MG63 (cell line): ENCODE results near the gene TRIM38. TPM values are rescaled to one million over a fixed set of nuclear protein-coding genes. Genes with fewer than 3 reads are reported as not detected.

Experiments
- DNase-seq: peaks from one replicate; pipeline ENCODE4 v3.0.0-alpha.2; 2020
- H3K27me3 ChIP-seq: fragments of 250-450 bp; sonication (Bioruptor Pico); 2 replicates; pipeline ENCODE4 v1.5.1; 2020; ENCODE audit warnings: mild to moderate bottlenecking, moderate library complexity
- H3K36me3 ChIP-seq: fragments of 250-450 bp; sonication (Bioruptor Pico); 2 replicates; pipeline ENCODE4 v1.5.1; 2020; ENCODE audit warnings: mild to moderate bottlenecking, moderate library complexity
- H3K4me3 ChIP-seq: fragments of 250-450 bp; sonication (Bioruptor Pico); 2 replicates; pipeline ENCODE4 v1.5.1; 2020; ENCODE audit warnings: mild to moderate bottlenecking, moderate library complexity
- H3K9me3 ChIP-seq: fragments of 250-450 bp; sonication (Bioruptor Pico); 2 replicates; pipeline ENCODE4 v1.5.1; 2020; ENCODE audit warnings: mild to moderate bottlenecking, moderate library complexity
- total RNA-seq: library from RNA; depleted of rRNA; stranded (reverse); fragments of >200 nt; shearing (Covaris generic); gene quantifications from 2 replicates; pipeline ENCODE4 v1.2.3, GENCODE V29; 2014; ENCODE audit warnings: low replicate concordance

The TRIM38 gene
- total RNA-seq, 1 experiment from 2014 or later: 1.8 TPM

DNA sequence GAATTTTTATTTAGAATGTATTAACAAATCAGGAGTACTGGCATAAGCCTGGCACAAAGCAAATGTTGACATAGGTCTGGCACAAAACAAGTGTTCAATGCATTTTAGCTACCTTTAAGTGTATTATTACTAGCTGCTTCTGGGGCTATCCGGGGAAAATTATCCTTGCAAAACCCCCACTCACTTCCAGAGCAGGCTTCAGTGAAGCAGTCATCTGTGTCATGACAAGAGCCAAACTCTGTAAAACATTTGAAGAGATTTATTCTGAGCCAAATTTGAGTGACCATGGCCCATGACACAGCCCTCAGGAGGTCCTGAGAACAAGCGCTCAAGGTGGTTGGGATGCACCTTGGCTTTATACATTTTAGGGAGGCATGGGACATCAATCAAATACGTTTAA lies 6.4 kb upstream of the TRIM38 start:
- no peak for DNase-seq
- Histone ChIP-seq H3K27me3 (no peaks in the 10 kb centered on the region), H3K36me3 (no peaks in the 10 kb centered on the region), H3K9me3 (no peaks in the 10 kb centered on the region), H3K4me3 (no peak overlapping the region)

DNA sequence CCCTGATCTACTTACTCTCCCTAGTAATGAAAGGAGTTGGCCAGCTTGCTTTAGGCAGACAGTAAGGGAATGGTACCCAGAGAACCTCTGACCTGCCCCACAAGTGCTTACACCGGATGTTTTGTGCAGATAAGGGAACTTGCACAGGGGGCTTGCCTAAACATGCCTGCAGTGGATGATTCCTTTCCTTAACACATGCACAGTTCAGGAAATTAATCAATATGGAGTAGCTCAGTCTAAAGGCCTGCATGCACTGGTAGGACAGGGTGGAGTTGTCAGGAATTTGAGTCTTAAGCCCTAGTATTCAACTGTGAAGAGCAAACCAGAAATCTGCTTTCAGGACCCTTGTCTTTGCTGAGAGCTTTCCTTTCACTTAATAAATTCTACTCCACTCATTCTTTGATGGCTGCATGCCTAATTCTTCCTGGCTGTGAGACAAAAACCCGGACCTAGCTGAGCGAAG lies 3.9 kb upstream of the TRIM38 start:
- H3K4me3 ChIP-seq: no peak overlapping the region
- DNase-seq: no peak
- no peaks in the 10 kb centered on the region for H3K27me3 ChIP-seq
- H3K36me3 ChIP-seq: no peaks in the 10 kb centered on the region
- no peaks in the 10 kb centered on the region for H3K9me3 ChIP-seq

DNA sequence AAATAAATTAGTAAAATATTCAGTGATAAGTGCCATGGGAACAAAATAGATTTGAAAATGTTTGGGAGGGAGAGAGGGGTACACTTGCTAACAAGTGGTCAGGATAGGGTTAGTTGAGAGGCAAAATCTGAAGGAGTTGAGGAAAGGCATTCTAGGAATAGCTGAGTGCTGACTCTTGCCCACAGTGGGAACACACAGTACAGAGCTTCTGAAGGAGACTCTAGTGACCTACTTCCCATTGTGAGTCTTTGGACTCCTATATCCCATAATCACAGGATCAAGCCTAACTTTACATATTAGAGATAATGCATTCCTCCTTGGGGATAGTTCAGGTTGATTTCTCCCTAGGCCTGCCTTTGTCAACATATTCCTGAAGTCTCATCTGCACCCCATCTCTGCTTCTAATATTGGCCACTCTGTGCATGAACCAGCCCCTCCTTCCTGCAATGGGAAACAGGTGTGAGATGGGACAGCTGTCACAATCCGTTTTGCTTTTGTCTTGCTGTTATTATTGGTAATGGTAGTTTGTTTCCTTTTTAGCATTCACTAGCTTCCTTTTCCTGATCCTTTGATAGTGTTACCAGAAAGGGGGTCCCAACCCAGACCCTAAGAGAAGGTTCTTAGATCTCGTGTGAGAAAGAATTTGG lies 2.6 kb upstream of the TRIM38 start:
- DNase-seq: no peak
- H3K36me3 ChIP-seq: 0 out of 2 replicates have a peak, but pooled peaks cover 2% of the 10 kb centered on the region
- no peak overlapping the region for H3K4me3 ChIP-seq
- H3K9me3 ChIP-seq: no peaks in the 10 kb centered on the region
- no peaks in the 10 kb centered on the region for H3K27me3 ChIP-seq

- 0 out of 2 replicates have a peak, but pooled peaks cover 2% of the 10 kb centered on the region for H3K36me3 ChIP-seq
- no peaks in the 10 kb centered on the region for H3K27me3 ChIP-seq
- DNase-seq: no peak
- H3K9me3 ChIP-seq: no peaks in the 10 kb centered on the region
- no peak overlapping the region for H3K4me3 ChIP-seq
Observed at GRCh38 chr6:25960734-25961133, 1.9 kb upstream of the TRIM38 start.

DNA sequence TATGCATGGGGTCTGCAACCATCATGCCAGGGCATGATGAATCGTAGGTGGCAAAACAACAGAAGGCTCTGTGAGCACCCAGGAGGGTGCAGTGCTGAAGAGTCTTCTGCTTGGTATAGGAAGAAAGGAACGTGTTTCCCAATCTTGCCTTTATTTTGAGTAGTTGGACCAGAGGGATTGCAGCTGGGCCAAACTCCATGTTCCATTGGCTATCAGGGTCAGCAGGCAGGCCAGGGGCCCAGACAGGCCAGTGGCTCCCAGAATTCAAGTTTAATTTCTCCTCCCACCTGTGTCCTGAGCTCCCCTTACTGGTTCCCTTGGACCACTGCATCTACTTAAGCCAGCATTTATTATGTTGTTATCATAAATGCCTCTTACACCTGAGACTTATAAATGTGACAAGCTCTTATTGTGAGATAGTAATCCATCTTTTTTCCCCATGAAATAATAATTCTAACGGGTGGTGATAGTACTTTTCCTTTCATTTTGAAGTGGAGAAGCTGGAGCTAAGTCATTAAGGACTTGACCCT lies 918 bp upstream of the TRIM38 start:
- no peak for DNase-seq
- peak overlapping the region; percentile 55; the same call in 1 of the 2 replicates for H3K4me3 ChIP-seq
- H3K27me3 ChIP-seq: no peaks in the 10 kb centered on the region

DNA sequence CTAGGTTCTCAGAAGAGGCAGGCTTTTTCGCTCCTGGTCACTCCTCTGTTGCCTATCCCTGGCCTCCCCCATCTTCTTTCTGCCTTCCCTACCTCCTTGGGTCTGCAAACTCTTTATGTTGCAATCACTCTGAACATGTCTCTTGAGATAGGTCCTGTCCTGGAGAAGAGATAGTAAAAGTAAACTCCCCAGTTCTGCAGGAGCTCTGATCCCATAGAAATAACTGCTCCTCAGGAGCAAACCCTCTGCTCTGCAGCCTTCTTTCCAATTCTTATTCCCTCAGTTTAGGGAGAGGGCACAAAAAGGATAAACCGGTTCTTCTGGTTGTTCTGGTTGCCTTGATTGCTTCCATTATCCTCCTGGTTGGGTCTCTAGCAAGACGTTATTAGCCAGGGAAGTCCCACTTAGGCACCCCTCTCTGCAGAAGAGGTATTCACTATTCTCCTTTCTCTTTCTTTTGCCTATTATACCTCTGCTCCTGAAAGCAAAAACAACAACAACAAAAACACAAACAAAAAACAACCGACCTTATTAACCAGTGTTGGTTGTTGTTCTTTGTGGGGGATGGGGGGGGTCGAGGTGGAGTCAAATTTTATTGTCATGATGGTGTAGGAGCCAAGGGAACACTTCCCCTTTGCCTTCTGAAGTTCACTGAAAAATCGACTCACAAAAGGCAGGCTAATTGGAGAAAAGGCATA lies 973 bp downstream of the TRIM38 start:
- no peaks in the 10 kb centered on the region for H3K27me3 ChIP-seq
- peak overlapping the region; percentile 55 for H3K4me3 ChIP-seq
- H3K36me3 ChIP-seq: peaks cover 5% of the 10 kb centered on the region; the same call in 1 of the 2 replicates
- no peaks in the 10 kb centered on the region for H3K9me3 ChIP-seq
- no peak for DNase-seq

More for the DNA sequence above, 918 bp upstream of the TRIM38 start:
- Histone ChIP-seq H3K9me3 (no peaks in the 10 kb centered on the region), H3K36me3 (peaks cover 5% of the 10 kb centered on the region; the same call in 1 of the 2 replicates)

DNA sequence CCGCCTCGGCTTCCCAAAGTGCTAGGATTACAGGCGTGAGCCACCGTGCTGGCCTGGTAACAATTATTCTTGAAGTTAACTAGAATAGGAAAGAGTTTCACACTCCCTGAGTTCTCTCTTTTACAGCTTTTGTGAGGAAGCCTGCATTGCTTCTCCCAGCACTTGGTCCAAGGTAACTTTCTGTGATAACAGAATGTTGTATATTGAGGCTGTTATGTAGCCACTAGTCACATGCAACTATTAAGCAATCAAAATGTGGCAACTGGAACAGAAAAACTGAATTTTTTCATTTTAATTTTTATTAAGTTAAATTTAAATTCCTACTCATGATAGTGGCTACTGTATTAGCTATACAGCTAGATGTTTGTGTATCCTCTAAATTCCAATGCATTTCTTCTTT lies 2.5 kb downstream of the TRIM38 start:
- Histone ChIP-seq H3K27me3 (no peaks in the 10 kb centered on the region), H3K4me3 (no peak overlapping the region), H3K36me3 (peaks cover 11% of the 10 kb centered on the region)

GRCh38 chr6:25966711-25967110 lies 4.1 kb downstream of the TRIM38 start:
- Histone ChIP-seq H3K4me3 (no peak overlapping the region), H3K27me3 (no peaks in the 10 kb centered on the region), H3K36me3 (peaks cover 21% of the 10 kb centered on the region), H3K9me3 (no peaks in the 10 kb centered on the region)
- DNase-seq: no peak

More for the DNA sequence above, 2.5 kb downstream of the TRIM38 start:
- no peaks in the 10 kb centered on the region for H3K9me3 ChIP-seq
- no peak for DNase-seq

DNA sequence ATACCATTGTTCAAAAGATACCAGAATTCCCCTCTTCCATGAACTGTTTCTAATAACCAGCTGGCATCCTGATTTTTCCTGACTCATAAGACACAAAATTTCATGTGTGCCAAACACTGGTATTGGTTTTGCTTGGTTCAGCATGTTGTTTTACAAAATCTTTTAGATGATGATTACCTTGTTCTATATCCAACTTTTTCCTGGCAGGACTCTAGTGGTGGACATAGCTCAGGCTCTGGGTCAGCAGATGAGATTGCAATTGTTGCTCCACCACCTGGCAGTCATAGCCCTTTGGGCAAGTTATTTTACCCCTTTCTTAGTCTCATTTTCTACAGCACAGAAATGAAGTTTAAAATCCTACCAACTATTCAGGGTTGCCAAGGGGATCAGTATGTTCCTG lies 6.2 kb downstream of the TRIM38 start:
- peak; percentile 43 for DNase-seq
- H3K27me3 ChIP-seq: no peaks in the 10 kb centered on the region
- H3K36me3 ChIP-seq: peaks cover 40% of the 10 kb centered on the region
- H3K4me3 ChIP-seq: no peak overlapping the region
- H3K9me3 ChIP-seq: no peaks in the 10 kb centered on the region

GRCh38 chr6:25971187-25971821 lies 8.7 kb downstream of the TRIM38 start:
- no peak overlapping the region for H3K4me3 ChIP-seq
- no peaks in the 10 kb centered on the region for H3K27me3 ChIP-seq
- DNase-seq: peak; percentile 61
- H3K9me3 ChIP-seq: no peaks in the 10 kb centered on the region
- peaks cover 38% of the 10 kb centered on the region for H3K36me3 ChIP-seq

GRCh38 chr6:25972128-25972527 lies 9.5 kb downstream of the TRIM38 start:
- no peak for DNase-seq
- Histone ChIP-seq H3K9me3 (no peaks in the 10 kb centered on the region), H3K27me3 (no peaks in the 10 kb centered on the region), H3K36me3 (peaks cover 36% of the 10 kb centered on the region), H3K4me3 (no peak overlapping the region)

DNA sequence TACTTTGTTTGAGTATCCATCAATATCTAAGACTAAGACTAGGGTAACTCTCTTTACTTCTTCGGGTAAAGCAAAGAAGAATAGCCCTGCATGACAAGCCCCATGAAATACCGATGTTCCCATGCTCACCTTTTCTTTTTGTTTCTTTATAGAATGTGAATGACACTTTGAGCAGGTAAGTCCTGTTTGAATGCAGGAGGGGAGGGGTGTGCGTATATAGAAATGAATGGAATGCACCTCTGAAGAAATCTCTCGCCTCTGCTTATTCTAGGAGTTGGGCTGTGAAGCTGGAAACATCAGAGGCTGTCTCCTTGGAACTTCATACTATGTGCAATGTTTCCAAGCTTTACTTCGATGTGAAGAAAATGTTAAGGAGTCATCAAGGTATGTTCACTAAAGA lies 10.3 kb downstream of the TRIM38 start:
- H3K27me3 ChIP-seq: no peaks in the 10 kb centered on the region
- H3K4me3 ChIP-seq: no peak overlapping the region
- H3K9me3 ChIP-seq: no peaks in the 10 kb centered on the region
- H3K36me3 ChIP-seq: peaks cover 36% of the 10 kb centered on the region
- no peak for DNase-seq

DNA sequence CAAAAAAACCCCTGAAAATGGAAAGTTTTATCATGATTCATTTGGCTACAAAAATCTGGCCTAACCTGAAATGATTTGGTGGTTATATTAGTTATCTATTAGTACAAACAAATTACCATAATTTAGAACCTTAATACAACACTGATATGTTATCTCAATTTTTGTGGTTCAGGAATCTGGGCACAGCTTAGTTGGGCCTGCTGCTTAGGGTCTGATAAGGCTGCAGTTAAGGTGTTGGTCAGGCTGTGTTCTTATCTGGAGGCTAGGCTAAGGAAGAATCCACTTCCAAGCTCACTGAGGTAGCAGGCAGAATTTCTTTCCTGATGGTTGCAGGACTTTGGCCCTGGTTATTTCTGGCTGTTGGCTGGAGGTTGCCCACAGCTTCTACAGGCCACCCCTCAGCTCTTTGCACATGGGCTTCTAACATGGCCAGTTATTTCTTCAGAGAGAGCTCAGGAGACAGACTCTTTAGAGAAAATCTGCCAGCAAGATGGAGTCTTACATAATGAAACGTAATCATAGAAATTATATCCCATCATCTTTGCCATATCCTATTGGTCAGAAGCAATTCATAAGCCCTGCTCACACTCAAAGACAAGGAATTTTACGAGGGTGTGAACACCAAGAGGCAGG lies 11.4 kb downstream of the TRIM38 start:
- no peak for DNase-seq
- H3K27me3 ChIP-seq: no peaks in the 10 kb centered on the region
- no peak overlapping the region for H3K4me3 ChIP-seq
- H3K9me3 ChIP-seq: no peaks in the 10 kb centered on the region
- peaks cover 36% of the 10 kb centered on the region for H3K36me3 ChIP-seq

GRCh38 chr6:25975923-25976560 lies 13.4 kb downstream of the TRIM38 start:
- DNase-seq: no peak
- Histone ChIP-seq H3K27me3 (no peaks in the 10 kb centered on the region), H3K36me3 (peaks cover 24% of the 10 kb centered on the region), H3K9me3 (no peaks in the 10 kb centered on the region), H3K4me3 (no peak overlapping the region)

GRCh38 chr6:25980935-25981334 lies 18.3 kb downstream of the TRIM38 start:
- Histone ChIP-seq H3K36me3 (no peaks in the 10 kb centered on the region; the same call in none of the 2 replicates), H3K4me3 (no peak overlapping the region), H3K9me3 (no peaks in the 10 kb centered on the region), H3K27me3 (no peaks in the 10 kb centered on the region)
- no peak for DNase-seq

DNA sequence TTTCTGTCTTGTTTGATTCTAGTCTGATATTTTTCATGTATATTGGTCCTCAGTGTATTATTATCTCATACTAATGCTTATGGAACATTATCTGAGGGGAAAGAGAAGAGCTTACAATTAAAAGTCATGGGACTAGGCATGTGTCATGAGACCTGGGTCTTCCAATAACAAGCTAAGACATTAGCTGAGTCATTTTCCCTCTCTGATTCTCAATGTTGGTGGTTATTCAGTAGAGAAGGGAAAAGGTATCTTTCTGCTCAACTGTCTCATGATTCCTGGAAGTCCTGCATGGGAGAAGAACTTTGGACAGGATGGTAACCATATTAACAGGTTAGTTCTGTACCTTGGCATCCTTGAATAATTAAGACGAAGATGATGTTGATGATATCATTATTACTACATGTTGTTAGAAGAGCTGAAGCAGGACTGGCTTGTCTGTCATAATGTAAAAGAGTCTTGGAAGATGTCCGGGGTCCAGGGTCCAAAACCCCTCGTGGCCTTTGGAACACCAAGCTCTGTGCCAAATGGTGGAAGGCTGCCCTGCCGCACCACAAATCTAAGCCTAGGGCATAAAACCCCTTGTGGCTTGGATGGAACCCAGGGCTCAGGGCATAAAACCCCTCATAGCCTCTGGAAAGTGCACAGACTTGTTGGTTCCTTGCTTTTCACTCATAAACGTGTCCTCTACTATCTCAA lies 19.1 kb downstream of the TRIM38 start:
- no peaks in the 10 kb centered on the region for H3K9me3 ChIP-seq
- no peaks in the 10 kb centered on the region; the same call in 1 of the 2 replicates for H3K36me3 ChIP-seq
- no peaks in the 10 kb centered on the region for H3K27me3 ChIP-seq

More for the DNA sequence above, 19.1 kb downstream of the TRIM38 start:
- H3K4me3 ChIP-seq: no peak overlapping the region
- no peak for DNase-seq
